GM12878 (cell line): ENCODE results near the gene PPP6R2. TPM values are rescaled to one million over a fixed set of nuclear protein-coding genes. Genes with fewer than 3 reads are reported as not detected.

Source experiments
- ATAC-seq: fragments of 200-7000 bp; cut with Tn5 transposase; 3 replicates; pipeline ENCODE4 v1.9.1; 2020; ENCODE audit warnings: mild to moderate bottlenecking, moderate library complexity
- BruUV-seq: library from RNA; stranded (reverse); fragments of 400-500 nt; replicated peaks from 2 replicates; lab custom pipeline; 2021; lab: Mats Ljungman, UMichigan
- CTCF ChIA-PET: fragments of 300-600 bp; sonication (Branson Sonifier 250); formaldehyde crosslinking; extraction: SDS; loops from one replicate; lab custom pipeline; 2021; ENCODE audit warnings: inconsistent platforms; lab: Yijun Ruan, JAX
- POLR2A ChIA-PET: fragments of 350-600 bp; formaldehyde crosslinking; extraction: SDS; loops from one replicate; lab custom pipeline; 2021; ENCODE audit warnings: inconsistent platforms; lab: Charles Lee
- RAD21 ChIA-PET: fragments of 300-600 bp; sonication (Branson Sonifier 250); formaldehyde crosslinking; loops from one replicate; lab custom pipeline; 2023; ENCODE audit warnings: antibody characterized with exemption; ENCODE audit not compliant: unreplicated experiment; lab: Charles Lee
- SMC1A ChIA-PET: fragments of 300-600 bp; sonication (Branson Sonifier 250); formaldehyde crosslinking; loops from one replicate; lab custom pipeline; 2023; ENCODE audit not compliant: unreplicated experiment, uncharacterized antibody; lab: Charles Lee
- DNase-seq: peaks from one replicate; pipeline ENCODE4 v3.0.0-alpha.2; 2011; ENCODE audit warnings: low read depth, low spot score
- FAIRE-seq: peaks from 3 replicates; lab custom pipeline; 2011; peaks lifted over from hg19 to GRCh38; lab: Jason Lieb, UNC
- H2AFZ ChIP-seq: 2 replicates; pipeline ENCODE4 v1.6.0; 2011; ENCODE audit warnings: low read depth, low read length, control low read depth; ENCODE audit not compliant: control insufficient read depth
- H3K27ac ChIP-seq: 2 replicates; pipeline ENCODE4 v1.5.1; 2011; ENCODE audit warnings: control low read depth; ENCODE audit not compliant: control insufficient read depth, insufficient read depth
- H3K27me3 ChIP-seq, 2 experiments: replicated peaks in 1 of 2; 2 replicates each; pipeline versions ENCODE4 v1.6.0 to v1.6.1; 2011; ENCODE audit warnings: low read length in 1 of 2; ENCODE audit not compliant: control insufficient read depth in 2 of 2, insufficient read depth in 2 of 2
- H3K36me3 ChIP-seq, 2 experiments: 2 replicates each; pipeline ENCODE4 v1.5.1; 2011; ENCODE audit warnings: low read length in 1 of 2; ENCODE audit not compliant: control insufficient read depth in 2 of 2, insufficient read depth in 2 of 2
- H3K4me1 ChIP-seq: 2 replicates; pipeline ENCODE4 v1.6.1; 2011; ENCODE audit warnings: mild to moderate bottlenecking, low read length, moderate library complexity, mixed read lengths; ENCODE audit not compliant: control insufficient read depth, insufficient read depth
- H3K4me2 ChIP-seq: 2 replicates; pipeline ENCODE4 v1.6.0; 2011; ENCODE audit warnings: control low read depth; ENCODE audit not compliant: control insufficient read depth, insufficient read depth
- H3K4me3 ChIP-seq: fragments of 200-600 bp; sonication (generic); 2 replicates; pipeline ENCODE4 v1.5.1; 2016
- H3K79me2 ChIP-seq: 2 replicates; pipeline ENCODE4 v1.6.0; 2011; ENCODE audit warnings: low read length; ENCODE audit not compliant: control insufficient read depth, insufficient read depth
- H3K9ac ChIP-seq: 2 replicates; pipeline ENCODE4 v1.8.0; 2011; ENCODE audit warnings: low read length, control low read depth, mixed read lengths; ENCODE audit not compliant: control insufficient read depth, insufficient read depth
- H3K9me3 ChIP-seq: replicated peaks from 3 replicates; pipeline ENCODE4 v1.5.1; 2011; ENCODE audit warnings: mild to moderate bottlenecking, low read length; ENCODE audit not compliant: control insufficient read depth, insufficient read depth
- H4K20me1 ChIP-seq: 2 replicates; pipeline ENCODE4 v1.6.0; 2011; ENCODE audit not compliant: control insufficient read depth, insufficient read depth
- CREB1 ChIP-seq: IDR thresholded peaks from 2 replicates; pipeline ENCODE4 v1.6.1; 2012; ENCODE audit warnings: low read depth, mild to moderate bottlenecking, inconsistent platforms
- MYC ChIP-seq: IDR thresholded peaks from 2 replicates; pipeline ENCODE4 v1.6.1; 2011; ENCODE audit warnings: mild to moderate bottlenecking, low read length, moderate library complexity, inconsistent platforms; ENCODE audit not compliant: insufficient read depth, insufficient replicate concordance, insufficient read length, severe bottlenecking
- RELA ChIP-seq: fragments of 450-650 bp; IDR thresholded peaks from 2 replicates; pipeline ENCODE4 v1.8.0; 2014; ENCODE audit warnings: borderline replicate concordance; ENCODE audit not compliant: partially characterized antibody
- TBL1XR1 ChIP-seq: IDR thresholded peaks from 2 replicates; pipeline ENCODE4 v1.6.1; 2012; ENCODE audit warnings: low read depth, low read length, improper control_type of control experiment
- ZZZ3 ChIP-seq: IDR thresholded peaks from 2 replicates; pipeline ENCODE4 v1.6.1; 2011; ENCODE audit warnings: low read depth; ENCODE audit not compliant: control insufficient read depth, insufficient read length
- WGBS: methylation state at CpG from one replicate; pipeline ENCODE4 v1.1.6; 2016; ENCODE audit warnings: low lambda C conversion rate; ENCODE audit not compliant: insufficient replicate concordance, insufficient coverage; ENCODE audit errors: missing lambda C conversion rate; 5-methylcytosine and 5-hydroxymethylcytosine counted together
- in situ Hi-C: fragments of 300-500 bp; cut with MboI; formaldehyde crosslinking; loops from 9 replicates; pipeline ENCODE4 v1.14.3; 2018; ENCODE audit warnings: mixed read lengths
- intact Hi-C: fragments of 100-400 bp; cut with micrococcal nuclease; formaldehyde crosslinking; loops from one replicate; pipeline ENCODE4 v1.14.2; 2022; ENCODE audit not compliant: unreplicated experiment
- polyA plus RNA-seq, 11 experiments: library from polyadenylated mRNA; depleted of rRNA in 4 of 11; unstranded in 6 of 11; stranded (reverse) in 5 of 11; fragments of >200 nt; fragmentation: Nextera tagmentation in 4 of 11; fragmentation: Illumina TruSeq in 1 of 11; extraction: Ambion mirVana in 4 of 11; extraction: Trizol in 1 of 11; gene quantifications; 1 replicate in 1 of 11; 2 replicates in 10 of 11; pipeline versions ENCODE4 v1.2.1 to v1.2.3, GENCODE V29; 2011 to 2016; ENCODE audit warnings: inconsistent platforms in 2 of 11, missing spikeins in 2 of 11, low read depth in 1 of 11
- total RNA-seq, 4 experiments: library from RNA; depleted of rRNA in 3 of 4; stranded (reverse); fragments of >200 nt in 3 of 4; fragmentation: Illumina TruSeq in 1 of 4; extraction: Trizol in 1 of 4; gene quantifications; 2 replicates each; pipeline versions ENCODE4 v1.2.1 to v1.2.3, GENCODE V29; 2013 to 2021
- TF ChIP-seq, protein P1 (sequence below): fragments of 450-650 bp; IDR thresholded peaks from 2 replicates; pipeline ENCODE4 v1.6.1; 2018; ENCODE audit warnings: borderline replicate concordance, mild to moderate bottlenecking; ENCODE audit not compliant: partially characterized antibody
- TF ChIP-seq, protein P2 (sequence below): IDR thresholded peaks from 2 replicates; pipeline ENCODE4 v1.6.1; 2011; ENCODE audit warnings: low read depth, mild to moderate bottlenecking, low read length, moderate library complexity, borderline replicate concordance; ENCODE audit errors: extremely low read depth
- TF ChIP-seq, protein P3 (sequence below): IDR thresholded peaks from 2 replicates; pipeline ENCODE4 v1.6.1; 2011; ENCODE audit warnings: borderline replicate concordance, low read depth, mild to moderate bottlenecking, moderate library complexity, mixed read lengths, low read length; ENCODE audit not compliant: insufficient read depth; ENCODE audit errors: extremely low read length
- TF ChIP-seq, protein P4 (sequence below): fragments of 450-650 bp; IDR thresholded peaks from 2 replicates; pipeline ENCODE4 v1.6.1; 2017; ENCODE audit warnings: low read depth, mild to moderate bottlenecking, moderate library complexity

PPP6R2 gene
- total and polyA plus RNA-seq, 10 of the 15 experiments (the other 5 are each of a cell fraction or from before 2014, with no cell fraction given), result 0.29 to 52.6 (median 25.4) TPM

DNA sequence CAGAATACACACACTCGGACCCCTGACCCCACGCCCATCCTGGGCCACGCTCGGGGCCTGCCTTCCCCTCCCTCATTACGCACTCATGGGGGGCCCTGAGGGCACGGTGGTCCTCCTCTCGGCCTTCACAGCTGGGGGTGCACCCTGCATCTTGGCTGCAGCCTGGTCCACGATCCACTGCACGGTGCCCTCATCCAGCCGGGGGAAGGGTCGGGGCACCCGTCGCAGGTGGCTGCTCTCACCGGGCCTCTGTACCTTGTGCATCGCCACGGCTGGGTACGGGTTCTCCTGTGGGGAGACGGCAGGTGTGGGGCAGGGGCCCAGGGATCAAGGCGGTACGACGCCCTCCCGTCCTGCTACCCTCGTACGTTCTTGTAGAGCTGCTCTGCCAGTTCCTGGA is 121.3 kb downstream of the PPP6R2 start (continued):
- TF ChIP-seq, protein P1, sequence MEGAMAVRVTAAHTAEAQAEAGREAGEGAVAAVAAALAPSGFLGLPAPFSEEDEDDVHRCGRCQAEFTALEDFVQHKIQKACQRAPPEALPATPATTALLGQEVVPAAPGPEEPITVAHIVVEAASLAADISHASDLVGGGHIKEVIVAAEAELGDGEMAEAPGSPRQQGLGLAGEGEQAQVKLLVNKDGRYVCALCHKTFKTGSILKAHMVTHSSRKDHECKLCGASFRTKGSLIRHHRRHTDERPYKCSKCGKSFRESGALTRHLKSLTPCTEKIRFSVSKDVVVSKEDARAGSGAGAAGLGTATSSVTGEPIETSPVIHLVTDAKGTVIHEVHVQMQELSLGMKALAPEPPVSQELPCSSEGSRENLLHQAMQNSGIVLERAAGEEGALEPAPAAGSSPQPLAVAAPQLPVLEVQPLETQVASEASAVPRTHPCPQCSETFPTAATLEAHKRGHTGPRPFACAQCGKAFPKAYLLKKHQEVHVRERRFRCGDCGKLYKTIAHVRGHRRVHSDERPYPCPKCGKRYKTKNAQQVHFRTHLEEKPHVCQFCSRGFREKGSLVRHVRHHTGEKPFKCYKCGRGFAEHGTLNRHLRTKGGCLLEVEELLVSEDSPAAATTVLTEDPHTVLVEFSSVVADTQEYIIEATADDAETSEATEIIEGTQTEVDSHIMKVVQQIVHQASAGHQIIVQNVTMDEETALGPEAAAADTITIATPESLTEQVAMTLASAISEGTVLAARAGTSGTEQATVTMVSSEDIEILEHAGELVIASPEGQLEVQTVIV, result no peak
- TF ChIP-seq, protein P2, sequence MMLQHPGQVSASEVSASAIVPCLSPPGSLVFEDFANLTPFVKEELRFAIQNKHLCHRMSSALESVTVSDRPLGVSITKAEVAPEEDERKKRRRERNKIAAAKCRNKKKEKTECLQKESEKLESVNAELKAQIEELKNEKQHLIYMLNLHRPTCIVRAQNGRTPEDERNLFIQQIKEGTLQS, result no peak
- no peak for TF ChIP-seq CREB1
- TF ChIP-seq, protein P3, sequence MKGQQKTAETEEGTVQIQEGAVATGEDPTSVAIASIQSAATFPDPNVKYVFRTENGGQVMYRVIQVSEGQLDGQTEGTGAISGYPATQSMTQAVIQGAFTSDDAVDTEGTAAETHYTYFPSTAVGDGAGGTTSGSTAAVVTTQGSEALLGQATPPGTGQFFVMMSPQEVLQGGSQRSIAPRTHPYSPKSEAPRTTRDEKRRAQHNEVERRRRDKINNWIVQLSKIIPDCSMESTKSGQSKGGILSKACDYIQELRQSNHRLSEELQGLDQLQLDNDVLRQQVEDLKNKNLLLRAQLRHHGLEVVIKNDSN, result no peak

DNA sequence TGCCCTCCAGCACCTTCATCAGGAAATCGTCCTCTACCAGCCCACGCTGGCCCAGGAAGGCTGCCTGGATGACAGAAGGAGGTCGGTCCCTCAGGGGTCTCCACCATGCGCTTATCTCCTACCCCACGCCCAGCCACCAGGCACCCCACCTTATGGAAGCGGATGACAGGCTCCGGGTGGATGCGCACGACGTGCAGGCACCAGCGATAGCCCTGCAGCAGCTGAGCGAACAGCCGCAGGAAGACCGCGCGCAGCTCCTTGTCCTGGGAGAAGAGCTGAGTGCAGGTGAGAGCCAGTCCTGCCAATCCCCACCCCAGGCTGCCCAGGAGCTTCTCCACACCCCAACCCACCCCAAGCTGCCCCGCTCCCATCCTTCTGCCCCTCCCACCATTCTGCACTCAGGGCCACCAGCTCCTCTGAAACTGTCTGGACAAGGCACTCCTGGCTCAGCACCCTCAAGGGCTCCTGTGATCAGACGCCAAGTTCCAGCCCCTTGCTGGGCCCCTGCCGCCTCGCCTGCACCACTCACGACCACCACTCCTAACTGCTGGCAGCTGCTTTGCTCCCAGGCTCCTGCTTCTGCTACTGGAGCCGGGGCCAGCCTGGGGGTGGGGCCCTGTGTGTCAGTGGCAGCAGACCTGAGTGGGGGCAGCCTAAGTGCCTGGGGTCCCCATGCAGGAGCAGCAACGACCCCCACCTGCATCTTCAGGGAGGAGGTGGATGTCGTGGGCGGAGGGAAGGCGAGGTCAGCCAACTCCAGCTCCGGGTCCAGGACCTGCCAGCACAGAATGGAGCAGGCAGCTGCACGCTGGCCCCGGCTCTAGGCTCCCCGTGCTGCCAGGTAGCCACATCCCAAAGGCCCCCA is 122.2 kb downstream of the PPP6R2 start:
- no TSS peak for BruUV-seq
- DNase-seq (no peak), ATAC-seq (no peak), FAIRE-seq (no peak)
- ChIA-PET SMC1A (no interaction called here), RAD21 (no interaction called here), CTCF (interaction anchor here (0.9 kb wide), 1 partner anchor 33 kb away, joined by 3 read pairs; no protein-coding TSS in a partner anchor), POLR2A (no interaction called here)
- 96% methylated on average over 29 of the region's 30 CpGs for WGBS
- Histone ChIP-seq H3K36me3 (peaks cover 11 to 53% of the 10 kb centered on the region in 2 experiments), H3K79me2 (peaks cover 15% of the 10 kb centered on the region), H3K27me3 (no peaks in the 10 kb centered on the region), H3K4me1 (peaks cover 14% of the 10 kb centered on the region), H2AFZ (no peak overlapping the region), H3K27ac (no peak overlapping the region), H3K4me3 (no peak overlapping the region), H3K4me2 (no peak overlapping the region), H3K9me3 (no peaks in the 10 kb centered on the region), H4K20me1 (no peaks in the 10 kb centered on the region), H3K9ac (no peak overlapping the region)
- intact Hi-C loops, result no loop called here
- TF ChIP-seq ZZZ3 (no peak), RELA (no peak), MYC (no peak), TBL1XR1 (no peak)
- TF ChIP-seq, protein P4, sequence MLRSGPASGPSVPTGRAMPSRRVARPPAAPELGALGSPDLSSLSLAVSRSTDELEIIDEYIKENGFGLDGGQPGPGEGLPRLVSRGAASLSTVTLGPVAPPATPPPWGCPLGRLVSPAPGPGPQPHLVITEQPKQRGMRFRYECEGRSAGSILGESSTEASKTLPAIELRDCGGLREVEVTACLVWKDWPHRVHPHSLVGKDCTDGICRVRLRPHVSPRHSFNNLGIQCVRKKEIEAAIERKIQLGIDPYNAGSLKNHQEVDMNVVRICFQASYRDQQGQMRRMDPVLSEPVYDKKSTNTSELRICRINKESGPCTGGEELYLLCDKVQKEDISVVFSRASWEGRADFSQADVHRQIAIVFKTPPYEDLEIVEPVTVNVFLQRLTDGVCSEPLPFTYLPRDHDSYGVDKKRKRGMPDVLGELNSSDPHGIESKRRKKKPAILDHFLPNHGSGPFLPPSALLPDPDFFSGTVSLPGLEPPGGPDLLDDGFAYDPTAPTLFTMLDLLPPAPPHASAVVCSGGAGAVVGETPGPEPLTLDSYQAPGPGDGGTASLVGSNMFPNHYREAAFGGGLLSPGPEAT, result no peak
- TF ChIP-seq, protein P1, result no peak
- TF ChIP-seq, protein P3, result no peak
- in situ Hi-C loops, result no loop called here
